CD8-positive, alpha-beta memory T cell (primary cell): ENCODE results near the gene RPL12. TPM values are rescaled to one million over a fixed set of nuclear protein-coding genes. Genes with fewer than 3 reads are reported as not detected.

Experiments used
- CTCF ChIA-PET: fragments of 350-600 bp; sonication (Branson Sonifier 250); formaldehyde crosslinking; loops from one replicate; lab custom pipeline; 2021; ENCODE audit warnings: antibody characterized with exemption; lab: Charles Lee
- POLR2A ChIA-PET: fragments of 350-600 bp; sonication (Branson Sonifier 250); formaldehyde crosslinking; loops from one replicate; lab custom pipeline; 2021; ENCODE audit warnings: antibody characterized with exemption; lab: Charles Lee
- DNase-seq, 5 donors: peaks; one replicate each; pipeline versions ENCODE4 v3.0.0 to v3.0.0-alpha.2; 2020 to 2022; ENCODE audit warnings: mixed read lengths in 1 of 5
- H3K27ac ChIP-seq: one replicate; pipeline ENCODE4 v1.7.0; 2013; ENCODE audit warnings: low read depth, mild to moderate bottlenecking, low read length, moderate library complexity
- H3K27me3 ChIP-seq: 2 replicates; pipeline ENCODE4 v1.7.0; 2013; ENCODE audit warnings: low read length, mild to moderate bottlenecking; ENCODE audit not compliant: insufficient read depth, poor library complexity, severe bottlenecking
- H3K36me3 ChIP-seq: 2 replicates; pipeline ENCODE4 v1.7.0; 2013; ENCODE audit warnings: mild to moderate bottlenecking, low read length, moderate library complexity; ENCODE audit not compliant: insufficient read depth
- H3K4me1 ChIP-seq: 2 replicates; pipeline ENCODE4 v1.7.0; 2013; ENCODE audit warnings: mild to moderate bottlenecking, low read length, moderate library complexity; ENCODE audit not compliant: insufficient read depth
- H3K4me3 ChIP-seq: 2 replicates; pipeline ENCODE4 v1.7.0; 2013; ENCODE audit warnings: mild to moderate bottlenecking, low read length
- H3K9me3 ChIP-seq: 2 replicates; pipeline ENCODE4 v1.7.0; 2013; ENCODE audit warnings: mild to moderate bottlenecking, low read length
- H3K27ac Mint-ChIP-seq, 8 donors: one replicate each; pipeline ENCODE4 v1.8.0; 2020 to 2021; ENCODE audit warnings: mixed read lengths in 8 of 8, mild to moderate bottlenecking in 6 of 8, inconsistent platforms in 3 of 8, moderate library complexity in 3 of 8
- H3K27me3 Mint-ChIP-seq, 2 donors: one replicate each; pipeline ENCODE4 v1.8.0; 2020 to 2021; ENCODE audit warnings: mixed read lengths in 2 of 2, mild to moderate bottlenecking in 1 of 2, moderate library complexity in 1 of 2
- H3K36me3 Mint-ChIP-seq, 3 donors: one replicate each; pipeline ENCODE4 v1.8.0; 2020 to 2021; ENCODE audit warnings: mixed read lengths in 3 of 3, inconsistent platforms in 1 of 3, mild to moderate bottlenecking in 1 of 3
- H3K4me1 Mint-ChIP-seq, 3 donors: one replicate each; pipeline ENCODE4 v1.8.0; 2020 to 2021; ENCODE audit warnings: mixed read lengths in 3 of 3, inconsistent platforms in 1 of 3, mild to moderate bottlenecking in 1 of 3
- H3K4me3 Mint-ChIP-seq, 7 donors: one replicate each; pipeline ENCODE4 v1.8.0; 2020 to 2021; ENCODE audit warnings: mixed read lengths in 7 of 7, mild to moderate bottlenecking in 6 of 7, moderate library complexity in 4 of 7, inconsistent platforms in 2 of 7
- H3K9me3 Mint-ChIP-seq, 5 donors: one replicate each; pipeline ENCODE4 v1.8.0; 2020 to 2022; ENCODE audit warnings: mixed read lengths in 5 of 5, mild to moderate bottlenecking in 3 of 5, moderate library complexity in 2 of 5, inconsistent platforms in 1 of 5
- polyA plus RNA-seq: library from polyadenylated mRNA; unstranded; fragments of 300-500 nt; fragmentation: Illumina TruSeq; gene quantifications from one replicate; pipeline ENCODE4 v1.2.3, GENCODE V29; 2021
- total RNA-seq, 2 experiments: library from RNA; stranded (reverse); gene quantifications; one replicate each; pipeline ENCODE4 v1.2.3, GENCODE V29; 2021

Gene RPL12
- total RNA-seq (1,000 to 10,000 TPM; 1,457 to 1,549 TPM), polyA plus RNA-seq (1,533 TPM)

DNA sequence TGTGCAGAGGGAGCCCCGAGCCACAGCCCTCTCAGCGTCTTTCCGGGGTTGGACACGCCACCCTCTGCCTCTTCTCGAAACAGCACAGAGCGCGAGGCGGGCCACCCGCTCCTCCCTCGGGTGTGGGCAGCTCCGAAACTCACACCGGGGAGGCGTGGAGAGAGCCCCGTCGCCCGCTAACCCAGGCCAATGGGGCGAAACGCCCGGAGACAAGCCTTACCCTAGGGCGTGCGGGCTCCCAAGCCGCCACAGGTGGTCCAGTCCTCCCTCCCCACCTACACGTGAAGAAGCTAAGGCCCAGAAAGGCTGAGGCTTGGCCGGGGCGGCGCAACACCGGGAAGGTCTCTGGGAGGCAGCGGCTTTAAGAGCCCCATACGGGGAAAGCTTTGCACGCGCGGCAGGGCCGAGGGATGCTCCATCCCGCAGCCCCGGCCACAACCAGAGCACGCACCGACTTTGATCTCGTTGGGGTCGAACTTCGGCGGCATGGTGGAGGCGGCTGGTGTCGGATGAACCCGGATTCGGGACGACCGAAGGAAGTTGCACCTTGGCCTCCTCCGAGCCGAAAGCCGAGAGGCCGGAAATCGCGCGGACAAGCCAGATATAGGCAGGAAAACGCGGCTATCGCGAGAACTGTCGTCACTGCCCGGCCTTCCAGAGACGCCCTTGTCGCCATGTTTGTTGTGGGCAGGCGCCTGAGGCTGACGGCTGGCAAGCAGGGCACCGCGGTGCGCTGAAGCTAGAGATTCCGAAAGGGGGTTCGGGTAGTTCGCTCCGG lies at the start of gene RPL12, which contains the start of gene LRSAM1:
Gene RPL12, minus strand, starts transcription at position 577 of the 778 bp plus-strand sequence. Its CDS starts 89 bp downstream, at position 488.
Gene LRSAM1, plus strand, starts transcription at position 681 of the 778 bp plus-strand sequence. CDS start 3,018 bp downstream, outside the sequence.
- POLR2A ChIA-PET, result interaction anchor here (0.5 to 2.3 kb wide), 20 partner anchors 8 to 616 kb away, joined by 3 to 18 read pairs (median 4); partner anchors contain the start of genes CDK9, NAIF1, SH2D3C and SLC2A8
- H3K4me1 ChIP-seq, result peaks cover 30% of the 10 kb centered on the region
- Mint-ChIP-seq H3K27me3 (no peaks in the 10 kb centered on the region), H3K27ac (peak within 1 kb of the TSS; percentile 83 to 99 (median 96)), H3K4me3 (peak within 1 kb of the TSS; percentile 95 to 99 (median 97)), H3K4me1 (peaks cover 36 to 51% (median 50%) of the 10 kb centered on the region in 3 donors), H3K9me3 (no peaks in the 10 kb centered on the region), H3K36me3 (peaks cover 0 to 74% (median 22%) of the 10 kb centered on the region in 3 donors)
- H3K36me3 ChIP-seq, result peaks cover 36% of the 10 kb centered on the region
- peak within 1 kb of the TSS; percentile 94 for H3K27ac ChIP-seq
- no peaks in the 10 kb centered on the region for H3K9me3 ChIP-seq
- CTCF ChIA-PET, result interaction anchor here (0.6 to 2.5 kb wide), 8 partner anchors 10 to 1341 kb away, joined by 3 to 9 read pairs (median 4); partner anchors contain the start of genes SLC2A8 and ZNF79
- no peaks in the 10 kb centered on the region for H3K27me3 ChIP-seq
- H3K4me3 ChIP-seq, result peak within 1 kb of the TSS; percentile 98
- peak; percentile 97 to 99 (median 98) for DNase-seq

DNA sequence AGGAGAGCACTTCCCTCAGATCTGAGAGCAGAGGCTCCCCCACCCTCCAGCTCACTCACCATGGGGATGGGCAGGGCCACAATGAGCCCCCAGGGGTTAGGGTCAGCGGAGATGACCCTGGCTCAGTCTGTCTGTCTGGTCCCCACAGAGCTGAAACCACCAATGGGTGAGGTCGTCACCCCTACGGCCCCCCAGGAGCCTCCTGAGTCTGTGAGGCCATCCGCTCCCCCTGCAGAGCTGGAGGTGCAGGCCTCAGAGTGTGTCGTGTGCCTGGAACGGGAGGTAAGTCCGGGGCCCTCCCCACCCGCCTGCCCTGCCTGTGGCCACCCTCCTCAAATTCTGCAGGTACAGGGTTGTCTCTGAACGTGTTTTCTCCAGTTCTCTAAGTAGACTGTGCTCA lies 49.7 kb upstream of the RPL12 start:
- ChIA-PET POLR2A (no interaction called here), CTCF (interaction anchor here (0.8 to 1.4 kb wide), 2 partner anchors 234 to 422 kb away, joined by 3 to 4 read pairs; partner anchors contain the start of gene TOR2A)

DNA sequence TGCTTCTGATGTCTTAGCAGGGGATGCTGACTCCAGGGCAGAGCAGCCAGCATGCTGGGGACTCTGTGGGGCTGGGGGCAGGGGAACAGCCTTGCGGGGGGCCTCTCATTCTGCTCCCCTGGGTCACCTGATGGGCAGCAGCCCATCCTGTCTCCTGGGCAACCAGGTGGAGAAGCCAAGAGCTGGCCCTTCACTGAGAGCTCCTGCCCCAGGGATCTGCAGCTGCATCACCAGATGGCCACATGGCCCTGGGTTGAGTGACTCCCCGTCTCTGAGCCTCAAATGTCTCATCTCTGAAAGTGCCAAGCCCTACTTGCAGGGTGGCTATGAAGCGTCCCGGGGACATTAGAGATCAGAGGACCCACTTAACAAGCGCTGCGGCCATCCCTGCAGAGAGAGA lies 49.2 kb upstream of the RPL12 start:
- H3K4me3 Mint-ChIP-seq, result no peak overlapping the region
- H3K4me3 ChIP-seq, result no peak overlapping the region
- no peaks in the 10 kb centered on the region for H3K27me3 Mint-ChIP-seq
- POLR2A ChIA-PET, result interaction anchor here (0.7 kb wide), 1 partner anchor 131 kb away, joined by 4 read pairs; no protein-coding TSS in a partner anchor
- no peaks in the 10 kb centered on the region for H3K9me3 ChIP-seq
- CTCF ChIA-PET, result interaction anchor here (0.8 to 1.4 kb wide), 2 partner anchors 234 to 422 kb away, joined by 3 to 4 read pairs; partner anchors contain the start of gene TOR2A
- peaks cover 0 to 32% (median 0%) of the 10 kb centered on the region in 3 donors for H3K36me3 Mint-ChIP-seq
- no peak for DNase-seq
- H3K9me3 Mint-ChIP-seq, result no peaks in the 10 kb centered on the region
- H3K27me3 ChIP-seq, result no peaks in the 10 kb centered on the region
- no peak overlapping the region for H3K27ac ChIP-seq
- no peaks in the 10 kb centered on the region for H3K4me1 ChIP-seq
- no peaks in the 10 kb centered on the region for H3K4me1 Mint-ChIP-seq
- peaks cover 5% of the 10 kb centered on the region for H3K36me3 ChIP-seq
- H3K27ac Mint-ChIP-seq, result peak overlapping the region in 1 of 8 donors; percentile 70

More for the DNA sequence above, 49.7 kb upstream of the RPL12 start:
- Histone ChIP-seq H3K27ac (no peak overlapping the region), H3K4me1 (no peaks in the 10 kb centered on the region), H3K36me3 (peaks cover 5% of the 10 kb centered on the region), H3K4me3 (no peak overlapping the region), H3K27me3 (no peaks in the 10 kb centered on the region), H3K9me3 (no peaks in the 10 kb centered on the region)
- H3K27ac Mint-ChIP-seq, result peak overlapping the region in 1 of 8 donors; percentile 70
- H3K9me3 Mint-ChIP-seq, result no peaks in the 10 kb centered on the region
- no peak overlapping the region for H3K4me3 Mint-ChIP-seq
- no peaks in the 10 kb centered on the region for H3K4me1 Mint-ChIP-seq
- DNase-seq, result no peak
- no peaks in the 10 kb centered on the region for H3K27me3 Mint-ChIP-seq
- peaks cover 0 to 28% (median 0%) of the 10 kb centered on the region in 3 donors for H3K36me3 Mint-ChIP-seq

DNA sequence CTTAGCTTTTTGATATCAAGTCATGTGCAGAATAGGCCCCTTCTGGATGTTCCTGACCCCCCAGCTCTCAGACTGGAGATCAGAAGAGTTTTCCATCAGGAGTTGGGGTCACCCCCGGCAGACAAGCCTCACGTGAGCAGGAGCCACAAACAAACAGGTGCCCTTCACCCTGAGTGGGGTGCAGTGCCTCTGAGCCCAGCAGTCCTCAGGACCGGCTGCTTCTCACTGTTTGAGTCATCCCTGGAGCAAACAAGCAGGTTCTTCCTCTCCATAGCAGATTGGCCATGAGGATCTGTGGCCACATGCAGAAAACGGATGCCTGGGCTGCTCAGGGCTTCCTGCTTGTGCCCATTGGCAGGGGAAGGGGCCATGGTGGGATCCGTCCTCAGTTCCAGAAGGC lies 47.1 kb upstream of the RPL12 start:
- DNase-seq, result no peak
- H3K27ac Mint-ChIP-seq, result no peak overlapping the region
- Histone ChIP-seq H3K36me3 (peaks cover 9% of the 10 kb centered on the region), H3K4me1 (no peaks in the 10 kb centered on the region), H3K9me3 (no peaks in the 10 kb centered on the region), H3K4me3 (no peak overlapping the region), H3K27ac (no peak overlapping the region), H3K27me3 (no peaks in the 10 kb centered on the region)
- ChIA-PET CTCF (interaction anchor here (1.3 kb wide), 1 partner anchor 87 kb away, joined by 4 read pairs; no protein-coding TSS in a partner anchor), POLR2A (no interaction called here)
- no peak overlapping the region for H3K4me3 Mint-ChIP-seq
- no peaks in the 10 kb centered on the region for H3K9me3 Mint-ChIP-seq
- H3K36me3 Mint-ChIP-seq, result peaks cover 0 to 44% (median 0%) of the 10 kb centered on the region in 3 donors
- no peaks in the 10 kb centered on the region for H3K27me3 Mint-ChIP-seq
- H3K4me1 Mint-ChIP-seq, result no peaks in the 10 kb centered on the region

DNA sequence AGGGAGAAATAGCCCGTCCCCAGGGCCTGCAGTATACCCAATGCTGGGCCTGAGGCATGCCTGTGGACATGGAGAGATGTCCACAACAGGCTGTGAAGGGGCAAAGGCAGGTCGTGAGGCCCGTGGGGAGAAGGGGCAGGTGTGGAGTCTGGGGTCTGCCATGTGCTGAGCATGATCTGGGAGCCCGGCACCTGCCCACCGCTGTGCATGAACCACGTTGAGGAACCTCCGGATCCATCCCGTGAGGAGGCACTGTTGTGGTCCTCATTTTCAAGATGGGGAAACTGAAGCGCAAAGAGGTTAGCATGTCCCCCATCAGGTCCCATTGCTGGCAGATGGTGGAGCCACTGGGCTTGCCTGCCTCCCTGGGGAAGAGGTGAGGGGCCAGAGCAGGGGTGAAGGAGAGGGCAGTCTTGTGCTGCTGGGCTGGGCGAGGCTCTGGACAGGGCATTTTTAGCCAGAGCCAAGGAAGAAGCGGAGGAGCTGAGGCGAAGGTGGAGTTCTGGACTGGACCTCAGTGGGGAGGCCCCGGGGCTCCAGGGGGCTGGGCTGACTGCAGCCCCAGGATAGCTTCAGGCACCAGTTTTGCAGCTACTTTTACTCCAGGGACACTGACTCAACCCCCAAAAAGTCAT lies 46.6 kb upstream of the RPL12 start:
- no peak for DNase-seq
- H3K27me3 Mint-ChIP-seq, result no peaks in the 10 kb centered on the region
- H3K4me3 Mint-ChIP-seq, result no peak overlapping the region
- peaks cover 0 to 48% (median 0%) of the 10 kb centered on the region in 3 donors for H3K36me3 Mint-ChIP-seq
- Histone ChIP-seq H3K27ac (no peak overlapping the region), H3K36me3 (peaks cover 9% of the 10 kb centered on the region), H3K27me3 (no peaks in the 10 kb centered on the region), H3K9me3 (no peaks in the 10 kb centered on the region), H3K4me1 (no peaks in the 10 kb centered on the region), H3K4me3 (no peak overlapping the region)
- ChIA-PET CTCF (interaction anchor here (1.3 kb wide), 1 partner anchor 87 kb away, joined by 4 read pairs; no protein-coding TSS in a partner anchor), POLR2A (no interaction called here)
- H3K4me1 Mint-ChIP-seq, result no peaks in the 10 kb centered on the region
- H3K27ac Mint-ChIP-seq, result peak overlapping the region in 1 of 8 donors; percentile 34
- no peaks in the 10 kb centered on the region for H3K9me3 Mint-ChIP-seq

DNA sequence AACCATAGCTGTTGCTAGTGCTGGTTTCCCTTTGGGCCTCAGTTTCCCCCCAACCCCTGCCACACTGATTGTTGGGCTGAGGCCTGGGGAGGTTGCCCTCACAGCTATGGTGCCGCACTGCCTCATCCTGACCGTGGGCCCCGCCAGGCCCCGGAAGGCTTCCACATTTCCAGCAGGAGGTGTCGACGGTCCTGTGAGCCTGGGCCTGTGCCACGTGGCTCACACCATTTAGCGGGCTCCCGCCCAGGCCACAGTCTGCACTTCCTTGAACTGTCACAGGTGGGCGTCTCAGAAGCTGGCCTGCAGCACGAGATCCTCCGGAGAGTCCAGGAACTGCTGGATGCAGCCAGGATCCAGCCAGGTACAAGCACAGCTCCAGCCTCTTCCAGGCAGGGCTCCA lies 45.8 kb upstream of the RPL12 start:
- Mint-ChIP-seq H3K27ac (no peak overlapping the region), H3K27me3 (no peaks in the 10 kb centered on the region), H3K9me3 (no peaks in the 10 kb centered on the region), H3K4me3 (no peak overlapping the region), H3K36me3 (peaks cover 0 to 54% (median 0%) of the 10 kb centered on the region in 3 donors), H3K4me1 (no peaks in the 10 kb centered on the region)
- H3K4me1 ChIP-seq, result no peaks in the 10 kb centered on the region
- DNase-seq, result no peak
- peaks cover 9% of the 10 kb centered on the region for H3K36me3 ChIP-seq
- H3K4me3 ChIP-seq, result no peak overlapping the region
- H3K27ac ChIP-seq, result no peak overlapping the region
- CTCF ChIA-PET, result interaction anchor here (1.3 kb wide), 1 partner anchor 88 kb away, joined by 4 read pairs; no protein-coding TSS in a partner anchor
- H3K9me3 ChIP-seq, result no peaks in the 10 kb centered on the region
- no peaks in the 10 kb centered on the region for H3K27me3 ChIP-seq
- POLR2A ChIA-PET, result no interaction called here

DNA sequence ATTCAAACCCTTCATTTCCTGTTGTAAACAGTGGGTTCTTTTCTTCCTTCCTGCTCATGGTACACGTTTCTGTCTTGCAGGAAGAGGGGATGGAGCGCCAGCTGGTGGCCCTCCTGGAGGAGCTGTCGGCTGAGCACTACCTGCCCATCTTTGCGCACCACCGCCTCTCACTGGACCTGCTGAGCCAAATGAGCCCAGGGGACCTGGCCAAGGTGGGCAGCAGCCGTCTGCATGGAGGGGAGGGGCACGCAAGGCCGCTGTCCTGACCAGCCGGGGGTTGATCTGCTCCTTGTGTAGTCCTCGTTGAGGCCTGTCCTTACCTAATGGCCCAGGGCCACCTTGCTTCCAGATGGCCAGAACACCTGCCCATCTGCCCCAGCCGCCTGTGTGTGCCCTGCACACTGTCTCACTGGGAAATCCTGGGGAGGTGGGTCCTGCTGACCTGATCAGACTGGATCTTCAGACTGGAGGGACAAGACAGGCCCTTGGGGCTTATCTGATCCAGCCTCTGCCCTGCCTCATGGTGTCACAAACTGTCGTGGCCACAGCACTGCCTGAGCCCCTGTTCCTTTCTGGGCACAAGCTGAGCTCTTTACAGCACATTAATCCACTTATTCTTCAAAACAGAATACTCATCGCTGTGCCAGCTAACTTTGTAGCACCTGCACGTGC lies 44.8 kb upstream of the RPL12 start:
- Histone ChIP-seq H3K4me3 (no peak overlapping the region), H3K9me3 (no peaks in the 10 kb centered on the region), H3K36me3 (peaks cover 9% of the 10 kb centered on the region), H3K27me3 (no peaks in the 10 kb centered on the region), H3K27ac (no peak overlapping the region), H3K4me1 (no peaks in the 10 kb centered on the region)
- H3K4me1 Mint-ChIP-seq, result no peaks in the 10 kb centered on the region
- H3K27me3 Mint-ChIP-seq, result no peaks in the 10 kb centered on the region
- no peak for DNase-seq
- H3K9me3 Mint-ChIP-seq, result no peaks in the 10 kb centered on the region
- CTCF ChIA-PET, result no interaction called here
- POLR2A ChIA-PET, result no interaction called here
- no peak overlapping the region for H3K4me3 Mint-ChIP-seq
- H3K36me3 Mint-ChIP-seq, result peaks cover 0 to 60% (median 0%) of the 10 kb centered on the region in 3 donors
- peak overlapping the region in 1 of 8 donors; percentile 66 for H3K27ac Mint-ChIP-seq
